ENCODE results near the gene SMPD1.

The SMPD1 gene

DNA sequence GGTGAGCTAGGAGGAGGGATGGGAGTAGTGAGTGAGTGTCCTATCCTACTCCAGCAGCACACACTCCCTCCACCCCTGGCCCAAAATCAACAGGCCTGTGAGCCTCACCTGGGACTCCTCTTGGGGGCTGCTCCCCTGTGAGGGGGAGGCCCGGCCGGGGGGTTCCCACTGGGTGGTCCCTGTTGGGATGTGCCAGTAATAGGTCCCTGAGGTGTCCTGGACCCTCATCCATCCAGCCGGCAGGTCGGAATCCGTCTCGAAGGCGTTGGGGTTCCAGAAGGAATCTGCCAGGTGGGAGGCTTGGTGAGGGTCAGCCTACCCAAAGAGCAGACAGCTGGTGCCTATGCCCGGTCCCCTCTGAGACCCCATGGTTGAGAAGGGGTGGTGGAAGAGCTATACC, 13.3 kb downstream of the SMPD1 start:
- H3K9me3 ChIP-seq (ENCODE audit: control extremely low read depth in 1 of 5, control insufficient read depth in 4 of 5, insufficient read depth in 2 of 5, low read depth in 1 of 5, low read length in 4 of 5): no peaks in the 10 kb centered on the region
- POLR2A ChIA-PET: interaction anchor here (1.6 kb wide), 1 partner anchor 13 kb away, joined by 5 read pairs; the partner anchor contains the start of gene SMPD1
- DNase-seq: no peak
- H3K27ac ChIP-seq (ENCODE audit: insufficient read depth in 1 of 2, low read depth in 1 of 2, low read length in 2 of 2, poor library complexity in 1 of 2, severe bottlenecking in 2 of 2): no peak overlapping the region
- H3K36me3 ChIP-seq (ENCODE audit: control insufficient read depth in 4 of 4, insufficient read depth in 4 of 4, low read length in 3 of 4): no peaks in the 10 kb centered on the region
- H3K27me3 ChIP-seq (replicated peaks in 2 of 5; ENCODE audit: control insufficient read depth in 4 of 5, insufficient read depth in 5 of 5, low read length in 4 of 5): no peaks in the 10 kb centered on the region
- 91% methylated on average over 7 of the region's 8 CpGs for WGBS (ENCODE audit: insufficient coverage)
- H3K4me1 ChIP-seq (ENCODE audit: control extremely low read depth in 1 of 4, control insufficient read depth in 4 of 4, insufficient read depth in 4 of 4, low read length in 3 of 4): peaks cover 0 to 29% (median 25%) of the 10 kb centered on the region in 4 experiments
- CTCF ChIA-PET: interaction anchor here (0.9 to 6.1 kb wide), 5 partner anchors 10 to 40 kb away, joined by 3 to 29 read pairs (median 5); no protein-coding TSS in a partner anchor
- no peak overlapping the region for H3K4me3 ChIP-seq (ENCODE audit: control insufficient read depth in 1 of 7, extremely low read depth in 1 of 7, insufficient read depth in 4 of 7, low read depth in 2 of 7, low read length in 6 of 7)

DNA sequence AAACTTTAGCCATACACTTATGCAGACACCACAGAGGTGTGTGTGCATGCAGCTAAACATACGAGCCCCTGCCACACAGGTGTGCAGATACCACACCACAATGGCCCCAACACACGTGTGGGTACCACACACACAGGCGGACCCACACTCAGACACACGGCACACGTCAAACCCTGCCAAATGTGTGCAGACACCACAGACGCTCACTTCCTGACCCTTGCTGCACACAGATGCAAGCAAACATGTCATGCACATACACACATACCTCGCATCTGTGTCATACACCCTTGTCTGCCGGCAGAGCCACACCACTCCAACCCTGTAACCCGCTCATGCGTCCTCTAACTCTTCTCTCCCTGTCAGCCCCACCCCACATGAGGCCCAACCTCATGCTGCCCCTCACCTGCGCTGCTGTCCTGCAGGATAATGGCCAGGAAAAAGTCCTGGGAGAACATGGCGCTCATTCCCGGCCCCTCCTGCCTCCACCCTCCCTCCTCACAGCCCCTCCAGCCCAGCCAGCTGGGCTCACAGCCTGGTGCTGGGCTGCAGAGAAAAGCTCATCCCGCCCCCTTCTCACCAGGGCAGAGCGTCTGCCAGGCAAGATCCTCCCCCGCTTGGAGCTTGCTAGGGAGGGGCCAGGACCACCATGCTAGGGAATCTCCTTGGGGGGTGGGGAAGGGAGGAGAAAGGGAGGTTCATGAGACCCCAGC, 14.2 kb downstream of the SMPD1 start:
- no peak for DNase-seq
- Histone ChIP-seq H3K27ac (ENCODE audit: insufficient read depth in 1 of 2, low read depth in 1 of 2, low read length in 2 of 2, poor library complexity in 1 of 2, severe bottlenecking in 2 of 2) (no peak overlapping the region), H3K9me3 (ENCODE audit: control extremely low read depth in 1 of 5, control insufficient read depth in 4 of 5, insufficient read depth in 2 of 5, low read depth in 1 of 5, low read length in 4 of 5) (no peaks in the 10 kb centered on the region), H3K36me3 (ENCODE audit: control insufficient read depth in 4 of 4, insufficient read depth in 4 of 4, low read length in 3 of 4) (no peaks in the 10 kb centered on the region), H3K4me1 (ENCODE audit: control extremely low read depth in 1 of 4, control insufficient read depth in 4 of 4, insufficient read depth in 4 of 4, low read length in 3 of 4) (peaks cover 0 to 29% (median 25%) of the 10 kb centered on the region in 4 experiments), H3K27me3 (replicated peaks in 2 of 5; ENCODE audit: control insufficient read depth in 4 of 5, insufficient read depth in 5 of 5, low read length in 4 of 5) (no peaks in the 10 kb centered on the region), H3K4me3 (ENCODE audit: control insufficient read depth in 1 of 7, extremely low read depth in 1 of 7, insufficient read depth in 4 of 7, low read depth in 2 of 7, low read length in 6 of 7) (no peak overlapping the region)
- WGBS (ENCODE audit: insufficient coverage): 94% methylated on average over 15 of the region's 16 CpGs
- CTCF ChIA-PET: no interaction called here
- POLR2A ChIA-PET: no interaction called here

DNA sequence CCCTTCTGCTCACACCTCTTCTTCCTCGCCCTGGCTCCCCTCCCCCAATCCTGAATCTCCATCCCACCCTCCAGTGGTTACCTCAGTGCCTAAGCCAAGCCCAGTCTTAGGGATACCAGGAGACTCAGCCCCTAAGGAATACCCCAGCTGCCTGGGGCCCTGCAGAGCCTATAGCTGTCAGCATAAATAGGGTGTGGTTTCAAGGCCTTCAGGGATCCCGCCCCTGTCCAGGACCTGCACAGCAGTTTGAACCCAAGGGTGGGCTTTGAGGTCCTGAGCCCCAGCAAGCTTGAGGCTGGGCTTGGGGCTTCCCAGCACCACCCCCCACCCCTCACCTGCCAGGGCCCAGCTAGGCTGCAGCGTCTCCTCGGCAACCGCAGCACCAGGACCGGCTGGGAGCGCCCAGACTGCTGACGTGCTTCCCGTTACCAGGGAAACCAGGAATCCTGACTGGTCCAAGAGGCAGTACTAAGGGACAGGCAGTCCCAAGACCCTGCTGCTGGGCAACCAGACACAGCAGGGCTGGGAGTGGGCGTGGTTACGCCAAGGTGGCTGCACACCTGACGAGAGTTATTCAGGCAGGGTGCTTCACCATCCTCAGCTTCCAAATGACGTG, 14.9 kb downstream of the SMPD1 start:
- Histone ChIP-seq H3K9me3 (ENCODE audit: control extremely low read depth in 1 of 5, control insufficient read depth in 4 of 5, insufficient read depth in 2 of 5, low read depth in 1 of 5, low read length in 4 of 5) (no peaks in the 10 kb centered on the region), H3K36me3 (ENCODE audit: control insufficient read depth in 4 of 4, insufficient read depth in 4 of 4, low read length in 3 of 4) (no peaks in the 10 kb centered on the region), H3K4me1 (ENCODE audit: control extremely low read depth in 1 of 4, control insufficient read depth in 4 of 4, insufficient read depth in 4 of 4, low read length in 3 of 4) (peaks cover 0 to 29% (median 25%) of the 10 kb centered on the region in 4 experiments), H3K27me3 (replicated peaks in 2 of 5; ENCODE audit: control insufficient read depth in 4 of 5, insufficient read depth in 5 of 5, low read length in 4 of 5) (no peaks in the 10 kb centered on the region), H3K4me3 (ENCODE audit: control insufficient read depth in 1 of 7, extremely low read depth in 1 of 7, insufficient read depth in 4 of 7, low read depth in 2 of 7, low read length in 6 of 7) (no peak overlapping the region), H3K27ac (ENCODE audit: insufficient read depth in 1 of 2, low read depth in 1 of 2, low read length in 2 of 2, poor library complexity in 1 of 2, severe bottlenecking in 2 of 2) (no peak overlapping the region)
- ChIA-PET CTCF (interaction anchor here (0.8 to 1.4 kb wide), 4 partner anchors 13 to 45 kb away, joined by 3 to 4 read pairs (median 4); no protein-coding TSS in a partner anchor), POLR2A (interaction anchor here (0.6 kb wide), 1 partner anchor 16 kb away, joined by 3 read pairs; no protein-coding TSS in a partner anchor)
- 97% methylated on average over 9 of the region's 13 CpGs for WGBS (ENCODE audit: insufficient coverage)
- DNase-seq: no peak

DNA sequence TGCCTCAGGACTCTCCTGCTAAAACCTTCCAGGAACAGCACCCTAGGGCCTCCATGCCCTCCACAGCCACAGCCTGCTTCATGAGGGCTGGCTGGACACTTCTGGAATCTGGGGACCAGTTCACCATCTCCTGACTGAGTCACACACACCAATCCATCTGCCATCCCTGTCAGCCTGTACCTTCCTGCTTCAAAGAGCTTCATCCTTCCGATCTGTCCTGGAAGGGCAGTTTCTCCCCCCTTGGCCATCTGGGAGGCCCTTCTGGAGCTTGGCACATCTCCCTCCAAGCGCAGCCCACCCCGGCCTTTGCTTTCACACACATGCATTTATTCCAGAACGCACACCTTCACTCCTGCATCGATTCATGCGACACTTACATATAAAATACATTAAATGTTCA, 15.6 kb downstream of the SMPD1 start:
- Histone ChIP-seq H3K4me3 (ENCODE audit: control insufficient read depth in 1 of 7, extremely low read depth in 1 of 7, insufficient read depth in 4 of 7, low read depth in 2 of 7, low read length in 6 of 7) (no peak overlapping the region), H3K36me3 (ENCODE audit: control insufficient read depth in 4 of 4, insufficient read depth in 4 of 4, low read length in 3 of 4) (peaks cover 0 to 5% (median 0%) of the 10 kb centered on the region in 4 experiments), H3K27me3 (replicated peaks in 2 of 5; ENCODE audit: control insufficient read depth in 4 of 5, insufficient read depth in 5 of 5, low read length in 4 of 5) (no peaks in the 10 kb centered on the region), H3K9me3 (ENCODE audit: control extremely low read depth in 1 of 5, control insufficient read depth in 4 of 5, insufficient read depth in 2 of 5, low read depth in 1 of 5, low read length in 4 of 5) (no peaks in the 10 kb centered on the region), H3K27ac (ENCODE audit: insufficient read depth in 1 of 2, low read depth in 1 of 2, low read length in 2 of 2, poor library complexity in 1 of 2, severe bottlenecking in 2 of 2) (no peak overlapping the region), H3K4me1 (ENCODE audit: control extremely low read depth in 1 of 4, control insufficient read depth in 4 of 4, insufficient read depth in 4 of 4, low read length in 3 of 4) (peaks cover 0 to 29% (median 25%) of the 10 kb centered on the region in 4 experiments)
- no peak for DNase-seq
- 98% methylated on average over 6 of the region's 6 CpGs for WGBS (ENCODE audit: insufficient coverage)
- ChIA-PET POLR2A (interaction anchor here (0.6 kb wide), 1 partner anchor 17 kb away, joined by 3 read pairs; no protein-coding TSS in a partner anchor), CTCF (interaction anchor here (0.8 to 1.4 kb wide), 5 partner anchors 12 to 45 kb away, joined by 3 to 4 read pairs (median 3); no protein-coding TSS in a partner anchor)

DNA sequence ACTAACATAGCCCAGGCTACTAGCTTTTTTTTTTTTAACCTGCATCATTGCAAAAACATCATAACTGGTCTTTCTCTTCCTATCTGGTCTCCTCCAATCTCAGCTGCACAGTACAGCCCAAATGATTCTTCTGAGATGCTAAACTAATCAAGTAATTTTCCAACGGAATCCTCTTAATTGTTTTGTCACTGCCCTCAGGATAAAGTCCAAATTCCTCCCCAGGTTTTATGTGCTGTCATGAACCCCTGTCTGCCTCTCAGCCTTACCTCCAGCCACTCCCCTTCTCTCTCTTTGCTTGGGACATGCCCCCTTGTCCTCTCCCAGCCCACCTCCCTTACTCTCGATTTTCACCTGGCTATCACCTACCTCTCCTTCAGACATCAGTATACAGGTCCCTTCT, 16.1 kb downstream of the SMPD1 start:
- Histone ChIP-seq H3K27ac (ENCODE audit: insufficient read depth in 1 of 2, low read depth in 1 of 2, low read length in 2 of 2, poor library complexity in 1 of 2, severe bottlenecking in 2 of 2) (no peak overlapping the region), H3K4me3 (ENCODE audit: control insufficient read depth in 1 of 7, extremely low read depth in 1 of 7, insufficient read depth in 4 of 7, low read depth in 2 of 7, low read length in 6 of 7) (no peak overlapping the region), H3K27me3 (replicated peaks in 2 of 5; ENCODE audit: control insufficient read depth in 4 of 5, insufficient read depth in 5 of 5, low read length in 4 of 5) (no peaks in the 10 kb centered on the region), H3K9me3 (ENCODE audit: control extremely low read depth in 1 of 5, control insufficient read depth in 4 of 5, insufficient read depth in 2 of 5, low read depth in 1 of 5, low read length in 4 of 5) (no peaks in the 10 kb centered on the region), H3K4me1 (ENCODE audit: control extremely low read depth in 1 of 4, control insufficient read depth in 4 of 4, insufficient read depth in 4 of 4, low read length in 3 of 4) (peaks cover 0 to 29% (median 25%) of the 10 kb centered on the region in 4 experiments), H3K36me3 (ENCODE audit: control insufficient read depth in 4 of 4, insufficient read depth in 4 of 4, low read length in 3 of 4) (peaks cover 0 to 9% (median 0%) of the 10 kb centered on the region in 4 experiments)
- CTCF ChIA-PET: interaction anchor here (0.9 to 1.4 kb wide), 3 partner anchors 15 to 46 kb away, joined by 3 read pairs; no protein-coding TSS in a partner anchor
- WGBS (ENCODE audit: insufficient coverage): 94% methylated on average over 1 of the region's 2 CpGs
- DNase-seq: no peak
- POLR2A ChIA-PET: no interaction called here

DNA sequence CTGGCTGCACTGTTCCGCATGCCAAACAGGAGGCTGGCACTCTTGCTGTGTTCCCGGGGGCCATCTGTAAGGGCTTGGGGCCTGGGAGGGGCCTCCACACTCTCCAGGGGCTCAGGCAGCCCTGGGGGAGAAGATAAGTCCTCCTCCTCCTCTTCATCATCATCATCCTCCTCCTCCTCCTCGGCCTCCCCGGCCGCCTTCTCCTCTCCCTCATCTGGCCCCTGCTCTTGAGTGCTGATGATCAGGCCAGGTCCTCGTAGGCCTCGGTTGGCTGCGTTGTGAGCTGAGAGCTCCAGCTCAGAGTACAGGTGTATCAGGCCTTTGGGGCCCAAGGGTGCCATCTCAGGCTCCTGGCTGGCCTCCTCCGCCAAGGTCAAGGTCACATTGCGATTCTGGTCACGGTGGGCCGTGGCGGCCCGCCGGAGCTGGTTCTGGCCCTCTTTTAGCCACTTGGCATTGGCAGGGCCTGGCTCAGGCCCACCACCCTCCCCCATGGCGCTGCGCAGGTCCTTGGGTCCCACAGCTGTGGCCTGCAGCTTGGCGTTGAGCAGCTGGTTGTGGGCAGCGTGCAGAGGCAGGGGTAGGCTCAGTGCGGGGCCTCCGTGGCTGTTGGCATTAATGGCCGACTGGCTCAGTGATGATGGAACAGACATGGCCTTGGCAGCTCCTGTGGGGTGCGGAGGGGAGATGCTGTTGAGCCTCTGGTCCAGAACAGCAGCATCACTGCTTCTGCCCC, 20.6 kb downstream of the SMPD1 start:
- ChIA-PET POLR2A (no interaction called here), CTCF (interaction anchor here (1.0 to 1.6 kb wide), 7 partner anchors 16 to 33 kb away, joined by 3 to 6 read pairs (median 3); no protein-coding TSS in a partner anchor)
- peaks cover 0 to 7% (median 0%) of the 10 kb centered on the region in 5 experiments for H3K27me3 ChIP-seq (replicated peaks in 2 of 5; ENCODE audit: control insufficient read depth in 4 of 5, insufficient read depth in 5 of 5, low read length in 4 of 5)
- H3K36me3 ChIP-seq (ENCODE audit: control insufficient read depth in 4 of 4, insufficient read depth in 4 of 4, low read length in 3 of 4): peaks cover 0 to 9% (median 0%) of the 10 kb centered on the region in 4 experiments
- H3K4me1 ChIP-seq (ENCODE audit: control extremely low read depth in 1 of 4, control insufficient read depth in 4 of 4, insufficient read depth in 4 of 4, low read length in 3 of 4): peaks cover 0 to 5% (median 2%) of the 10 kb centered on the region in 4 experiments
- no peak for DNase-seq
- no peak overlapping the region for H3K27ac ChIP-seq (ENCODE audit: insufficient read depth in 1 of 2, low read depth in 1 of 2, low read length in 2 of 2, poor library complexity in 1 of 2, severe bottlenecking in 2 of 2)
- 95% methylated on average over 16 of the region's 23 CpGs for WGBS (ENCODE audit: insufficient coverage)
- no peaks in the 10 kb centered on the region for H3K9me3 ChIP-seq (ENCODE audit: control extremely low read depth in 1 of 5, control insufficient read depth in 4 of 5, insufficient read depth in 2 of 5, low read depth in 1 of 5, low read length in 4 of 5)
- no peak overlapping the region for H3K4me3 ChIP-seq (ENCODE audit: control insufficient read depth in 1 of 7, extremely low read depth in 1 of 7, insufficient read depth in 4 of 7, low read depth in 2 of 7, low read length in 6 of 7)
